Measurements from ENCODE around the gene TDRD9.

TDRD9 gene

GRCh38 chr14:104037074-104037473, 108.8 kb downstream of the TDRD9 start:
- FAIRE-seq: no peak

- no peak for FAIRE-seq
These were observed 109.6 kb downstream of the TDRD9 start for GRCh38 chr14:104037903-104038302.

GRCh38 chr14:104039214-104039613, 111.0 kb downstream of the TDRD9 start:
- FAIRE-seq: no peak

DNA sequence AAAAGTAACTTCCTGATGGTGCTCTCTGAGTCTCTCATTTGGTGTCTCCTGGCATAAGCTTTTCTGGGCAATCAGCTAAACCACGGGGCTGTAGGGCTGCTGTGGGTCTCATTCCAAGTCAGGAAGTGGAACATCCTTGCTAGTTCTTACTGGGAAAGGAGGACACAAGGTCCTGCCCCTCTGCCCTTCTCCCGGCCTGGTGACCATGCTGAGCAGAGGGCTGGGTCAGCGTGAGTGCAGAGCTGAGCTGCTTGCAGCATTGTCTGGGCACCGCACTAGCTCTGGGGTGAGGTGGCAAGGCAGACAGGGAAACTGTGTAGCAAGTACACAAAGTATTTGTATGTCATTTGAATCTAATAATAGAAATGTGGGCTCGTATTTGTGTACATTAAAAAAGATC, 112.3 kb downstream of the TDRD9 start:
- no peak for FAIRE-seq

DNA sequence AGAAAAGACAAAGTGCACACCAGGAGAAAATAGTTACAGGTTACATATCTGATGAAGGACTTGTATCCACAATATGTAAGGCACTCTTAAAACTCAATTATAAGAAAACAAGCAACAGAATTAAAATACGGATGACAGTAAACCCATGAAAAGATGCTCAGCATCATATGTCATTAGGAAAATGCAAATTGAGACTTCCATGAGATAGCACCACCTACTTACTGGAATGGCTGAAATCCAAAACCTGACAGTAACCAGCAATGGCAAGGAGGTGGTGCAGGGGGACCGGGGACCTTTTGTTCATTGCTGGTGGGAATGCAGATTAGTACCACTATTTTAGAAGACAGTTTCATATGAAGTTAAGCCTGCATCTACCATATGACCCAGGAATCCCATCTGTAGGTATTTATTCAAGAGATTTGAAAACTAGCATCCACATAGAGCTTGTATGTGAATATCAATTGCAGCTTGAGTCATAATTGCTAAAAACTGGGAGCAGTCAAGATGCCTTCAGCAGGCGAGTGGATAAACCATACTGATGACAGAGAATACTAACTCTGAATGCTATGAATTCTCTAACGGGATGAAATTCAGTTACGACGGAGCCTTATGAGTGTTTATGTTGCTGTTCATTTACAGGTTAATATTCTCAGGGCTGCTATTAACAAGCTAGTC, 113.3 kb downstream of the TDRD9 start:
- no peak for FAIRE-seq

DNA sequence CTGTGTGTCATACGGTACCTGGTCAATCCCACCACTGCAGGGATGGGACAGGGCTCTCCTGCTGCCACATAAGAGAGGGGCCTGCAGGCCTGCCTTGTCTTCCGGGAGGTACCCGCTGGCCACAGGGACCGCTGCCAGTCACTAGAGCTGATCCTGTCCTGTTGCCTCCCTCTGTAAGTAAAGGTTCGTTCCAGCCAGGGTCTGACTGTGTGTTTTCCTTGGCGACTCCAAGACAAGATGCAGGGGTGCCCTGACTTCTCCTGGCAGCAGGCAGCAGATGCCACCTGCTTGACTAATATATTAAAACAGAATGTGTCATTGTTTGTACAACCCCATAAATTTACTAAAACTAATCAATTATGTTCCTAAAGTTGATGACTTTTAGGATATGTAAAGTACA, 115.8 kb downstream of the TDRD9 start:
- no peak for FAIRE-seq

- FAIRE-seq: no peak
These were observed 119.5 kb downstream of the TDRD9 start for GRCh38 chr14:104047761-104048160.

DNA sequence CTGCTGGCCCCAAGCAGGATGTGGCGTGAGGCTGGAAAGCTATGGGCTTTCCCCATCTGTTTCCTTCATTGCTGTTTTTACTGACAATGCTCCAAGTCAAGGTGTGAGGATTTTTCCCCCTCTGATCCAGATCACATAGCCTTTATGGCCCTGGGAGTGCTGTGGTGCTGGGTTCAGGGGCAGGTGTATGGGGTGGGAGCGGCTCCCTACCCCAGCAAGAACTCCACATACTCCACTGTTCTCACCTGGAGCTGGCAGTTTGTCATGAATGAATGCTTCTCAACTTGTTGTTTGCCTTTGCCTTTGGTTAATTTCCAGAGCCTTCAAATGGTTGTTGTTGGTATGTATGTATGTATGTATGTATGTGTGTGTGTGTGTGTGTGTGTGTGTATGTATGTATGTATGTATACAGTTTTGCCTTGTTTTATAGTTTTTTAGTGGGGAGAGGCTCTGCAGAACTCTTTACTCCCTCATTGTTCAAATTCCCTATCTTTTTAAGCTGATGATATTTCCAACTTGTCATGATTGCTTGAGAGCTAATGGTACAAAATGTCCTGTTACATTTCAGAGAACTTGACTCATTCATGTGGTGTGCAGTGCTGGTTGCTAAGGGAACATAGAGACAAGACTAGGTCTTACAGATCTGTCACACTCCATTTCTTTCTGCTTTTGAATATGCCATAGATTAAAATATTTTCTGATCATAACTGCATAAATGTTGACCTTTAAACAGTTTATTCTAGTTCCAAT, 120.7 kb downstream of the TDRD9 start:
- FAIRE-seq: no peak

- no peak for FAIRE-seq
These were observed 121.5 kb downstream of the TDRD9 start for GRCh38 chr14:104049576-104050240.

DNA sequence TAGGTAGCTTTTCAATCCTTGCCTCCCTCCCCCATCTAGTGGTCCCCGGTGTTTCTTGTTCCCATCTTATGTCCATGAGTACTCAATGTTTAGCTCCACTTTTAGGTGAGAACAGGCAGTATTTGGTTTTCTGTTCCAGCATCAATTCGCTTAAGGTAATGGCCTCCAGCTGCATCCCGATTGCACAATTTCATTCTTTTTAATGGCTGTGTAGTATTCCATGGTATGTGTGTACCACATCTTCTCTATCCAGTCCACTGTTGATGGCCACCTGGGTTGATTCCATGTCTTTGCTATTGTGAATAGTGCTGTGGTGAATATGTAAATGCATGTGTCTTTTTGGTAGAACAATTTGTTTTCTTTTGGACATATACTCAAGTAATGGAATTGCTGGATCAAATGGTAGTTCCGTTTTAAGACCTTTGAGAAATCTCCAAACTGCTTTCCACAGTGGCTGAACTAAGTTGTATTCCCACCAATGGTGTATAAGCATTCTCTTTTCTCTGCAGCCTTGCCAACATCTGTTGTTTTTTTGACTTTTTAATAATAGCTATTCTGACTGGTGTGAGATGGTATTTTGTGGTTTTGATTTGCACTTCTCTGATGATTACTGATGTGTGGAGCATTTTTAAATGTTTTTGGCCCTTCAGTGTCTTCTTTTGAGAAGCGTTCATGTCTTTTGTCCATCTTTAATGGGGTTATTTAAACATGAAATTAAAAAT, 123.0 kb downstream of the TDRD9 start:
- no peak for FAIRE-seq

- no peak for FAIRE-seq
These were observed 126.1 kb downstream of the TDRD9 start for GRCh38 chr14:104054222-104054905.

- no peak for FAIRE-seq
These were observed 134.0 kb downstream of the TDRD9 start for GRCh38 chr14:104062281-104062680.

DNA sequence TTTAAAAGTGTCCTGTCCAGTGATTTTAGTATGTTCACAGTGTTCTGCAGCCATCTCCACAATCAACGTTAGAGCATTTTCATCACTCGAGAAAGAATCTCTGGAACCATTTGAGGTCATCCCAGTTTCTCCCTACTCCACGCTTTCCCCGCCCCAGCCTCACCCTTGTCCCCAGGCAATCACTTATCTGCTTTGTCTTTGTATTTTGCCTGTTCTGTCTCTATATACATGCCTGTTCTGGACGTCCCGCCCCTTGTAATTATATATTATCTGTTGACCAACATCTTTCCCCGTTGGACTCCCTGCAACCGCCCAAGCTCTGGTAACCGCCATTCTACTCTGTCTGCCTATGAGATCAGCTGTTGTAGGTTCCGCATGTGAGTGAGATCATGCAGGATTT, 135.7 kb downstream of the TDRD9 start:
- no peak for FAIRE-seq

GRCh38 chr14:104066279-104066678, 138.0 kb downstream of the TDRD9 start:
- FAIRE-seq: no peak

DNA sequence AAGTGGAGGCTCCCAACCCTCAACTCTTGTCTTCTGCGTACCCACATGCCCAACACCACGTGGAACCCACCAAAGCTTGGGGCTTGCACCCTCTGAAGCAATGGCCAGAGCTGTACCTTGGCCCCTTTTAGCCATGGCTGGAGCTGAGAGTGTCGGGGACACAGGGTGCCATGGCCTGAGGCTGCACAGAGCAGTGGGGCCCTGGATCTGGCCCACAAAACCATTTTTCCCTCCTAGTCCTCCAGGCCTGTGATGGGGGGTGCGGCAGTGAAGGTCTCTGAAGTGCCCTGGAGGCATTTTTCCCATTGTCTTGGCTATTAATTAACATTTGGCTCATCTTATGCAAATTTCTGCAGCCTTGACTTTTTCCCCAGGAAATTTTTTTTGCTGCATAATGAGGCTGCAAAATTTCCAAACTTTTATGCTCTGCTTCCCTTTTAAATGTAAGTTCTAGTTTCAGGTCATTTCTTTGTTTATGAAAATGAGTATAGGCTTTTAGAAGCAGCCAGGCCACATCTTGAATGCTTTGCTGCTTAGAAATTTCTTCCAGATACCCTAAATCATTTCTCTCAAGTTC, 138.6 kb downstream of the TDRD9 start:
- FAIRE-seq: no peak

GRCh38 chr14:104069541-104069940, 141.3 kb downstream of the TDRD9 start:
- FAIRE-seq: no peak

- FAIRE-seq: no peak
These were observed 144.3 kb downstream of the TDRD9 start for GRCh38 chr14:104072586-104072985.

DNA sequence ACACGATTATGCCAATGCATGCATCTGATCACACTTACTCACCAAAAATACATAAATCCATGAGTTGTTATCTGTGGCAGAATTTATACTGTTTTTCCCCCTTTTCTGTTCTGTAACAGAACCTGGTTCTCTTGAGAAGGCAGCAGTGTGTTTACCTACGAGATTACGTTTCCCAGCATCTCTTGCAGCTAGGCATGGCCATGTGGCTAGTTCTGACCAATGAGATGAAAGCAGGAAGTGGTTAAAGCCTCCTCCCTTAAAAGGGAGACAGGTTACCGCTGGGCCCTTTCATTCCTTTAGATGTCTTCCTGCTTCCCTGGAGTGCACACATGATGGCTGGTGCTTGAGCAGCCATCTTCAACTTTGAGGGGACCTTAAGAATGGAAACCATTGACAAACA, 145.5 kb downstream of the TDRD9 start:
- no peak for FAIRE-seq

DNA sequence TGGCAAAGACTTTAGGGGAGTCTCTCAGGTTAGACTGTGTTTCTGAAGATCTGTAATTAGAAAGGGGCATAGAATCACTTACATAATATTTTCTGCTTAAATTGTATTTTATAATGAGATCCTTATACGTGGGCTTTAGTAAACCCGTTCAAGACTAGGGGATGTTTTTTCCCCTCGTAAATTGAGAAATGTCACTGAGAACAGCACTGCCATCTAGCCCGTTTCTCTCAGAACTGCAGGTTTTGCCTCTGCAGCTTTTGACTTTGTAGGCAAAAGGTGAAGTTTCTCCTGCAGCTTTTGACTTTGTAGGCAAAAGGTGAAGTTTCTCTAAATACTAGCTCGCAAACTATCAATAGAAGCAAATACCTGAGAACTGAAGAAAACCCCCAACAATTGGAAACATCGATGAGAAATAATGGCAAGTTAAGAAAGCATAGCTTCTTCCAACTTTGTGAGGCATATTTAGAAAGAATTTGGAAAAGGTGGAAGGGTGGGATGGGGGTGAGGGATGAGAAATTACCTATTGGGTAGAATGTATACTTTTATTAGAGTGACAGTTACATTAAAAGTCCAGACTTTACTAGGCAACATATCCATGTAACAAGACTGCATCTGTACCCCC, 147.4 kb downstream of the TDRD9 start:
- peak; percentile 89 for FAIRE-seq

DNA sequence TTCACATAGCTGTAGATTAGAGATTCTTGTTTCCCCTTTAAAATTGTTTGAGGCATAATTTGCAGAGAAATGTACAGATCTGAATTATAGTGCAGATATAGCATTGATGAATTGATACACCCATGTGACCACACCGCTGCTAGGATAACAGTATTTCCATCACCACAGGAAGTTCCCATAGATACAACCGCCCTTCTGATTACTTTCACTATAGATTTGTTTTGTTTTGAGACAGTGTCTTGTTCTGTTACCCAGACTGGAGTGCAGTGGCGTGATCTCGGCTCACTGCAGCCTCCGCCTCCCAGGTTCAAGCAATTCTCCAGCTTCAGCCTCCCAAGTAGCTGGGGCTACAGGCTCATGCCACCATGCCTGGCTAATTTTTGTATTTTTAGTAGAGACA, 148.5 kb downstream of the TDRD9 start:
- FAIRE-seq: no peak

DNA sequence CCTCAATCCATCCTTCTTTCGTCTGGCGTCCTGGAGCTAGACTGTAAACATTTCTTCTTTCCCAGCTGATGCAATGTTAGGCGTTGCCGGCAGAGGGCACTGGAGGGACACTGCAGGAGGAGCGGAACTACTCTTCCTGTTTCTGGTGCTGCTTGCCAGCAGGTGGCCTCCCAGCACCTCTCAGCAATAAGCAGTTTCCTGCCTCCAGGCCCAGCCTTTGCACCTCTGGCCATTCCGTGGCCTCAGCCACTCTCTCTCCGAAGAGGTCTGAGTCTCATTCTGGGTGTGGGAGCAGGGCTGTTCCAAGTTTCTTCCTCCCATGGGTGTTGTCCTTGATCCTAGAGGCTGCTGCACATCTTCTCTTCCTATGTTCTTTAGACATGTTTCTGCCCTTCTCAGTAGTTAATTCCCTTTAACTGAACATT, 149.8 kb downstream of the TDRD9 start:
- FAIRE-seq: peak; percentile 91
